SK-N-SH treated with all-trans-retinoic acid at 6 μM for 48 hours (cell line): ENCODE data around the gene EAPP.

Experiments
- ARNTL ChIP-seq: fragments of 450-650 bp; formaldehyde crosslinking; IDR thresholded peaks from 2 replicates; pipeline ENCODE4 v1.5.0; 2020; ENCODE audit warnings: low read depth, mild to moderate bottlenecking, moderate library complexity, borderline replicate concordance
- CREB5 ChIP-seq: fragments of 250-450 bp; sonication (Bioruptor Pico); IDR thresholded peaks from 2 replicates; pipeline ENCODE4 v1.5.1; 2020; ENCODE audit warnings: low read depth, mild to moderate bottlenecking, moderate library complexity
- OSR1 ChIP-seq: fragments of 250-450 bp; sonication (Bioruptor Pico); IDR thresholded peaks from 2 replicates; pipeline ENCODE4 v1.8.0; 2022; ENCODE audit warnings: moderate library complexity, mild to moderate bottlenecking, inconsistent platforms
- RARB ChIP-seq: fragments of 250-450 bp; sonication (Bioruptor Pico); IDR thresholded peaks from 2 replicates; pipeline ENCODE4 v1.8.0; 2021; ENCODE audit warnings: mild to moderate bottlenecking, moderate library complexity
- TCF4 ChIP-seq: fragments of 250-450 bp; sonication (Bioruptor Pico); IDR thresholded peaks from 2 replicates; pipeline ENCODE4 v1.8.0; 2021; ENCODE audit warnings: mild to moderate bottlenecking, moderate library complexity, borderline replicate concordance
- TF ChIP-seq, protein P1 (sequence below): fragments of 250-450 bp; sonication (Bioruptor Pico); IDR thresholded peaks from 2 replicates; pipeline ENCODE4 v1.5.0; 2020; ENCODE audit warnings: mild to moderate bottlenecking, moderate library complexity
- TF ChIP-seq, protein P2 (sequence below): fragments of 250-450 bp; sonication (Bioruptor Pico); IDR thresholded peaks from 2 replicates; pipeline ENCODE4 v1.8.0; 2020; ENCODE audit warnings: mild to moderate bottlenecking, moderate library complexity, borderline replicate concordance

GRCh38 chr14:34538871-34539406, 562 bp downstream of the EAPP start:
- TF ChIP-seq, protein P1, sequence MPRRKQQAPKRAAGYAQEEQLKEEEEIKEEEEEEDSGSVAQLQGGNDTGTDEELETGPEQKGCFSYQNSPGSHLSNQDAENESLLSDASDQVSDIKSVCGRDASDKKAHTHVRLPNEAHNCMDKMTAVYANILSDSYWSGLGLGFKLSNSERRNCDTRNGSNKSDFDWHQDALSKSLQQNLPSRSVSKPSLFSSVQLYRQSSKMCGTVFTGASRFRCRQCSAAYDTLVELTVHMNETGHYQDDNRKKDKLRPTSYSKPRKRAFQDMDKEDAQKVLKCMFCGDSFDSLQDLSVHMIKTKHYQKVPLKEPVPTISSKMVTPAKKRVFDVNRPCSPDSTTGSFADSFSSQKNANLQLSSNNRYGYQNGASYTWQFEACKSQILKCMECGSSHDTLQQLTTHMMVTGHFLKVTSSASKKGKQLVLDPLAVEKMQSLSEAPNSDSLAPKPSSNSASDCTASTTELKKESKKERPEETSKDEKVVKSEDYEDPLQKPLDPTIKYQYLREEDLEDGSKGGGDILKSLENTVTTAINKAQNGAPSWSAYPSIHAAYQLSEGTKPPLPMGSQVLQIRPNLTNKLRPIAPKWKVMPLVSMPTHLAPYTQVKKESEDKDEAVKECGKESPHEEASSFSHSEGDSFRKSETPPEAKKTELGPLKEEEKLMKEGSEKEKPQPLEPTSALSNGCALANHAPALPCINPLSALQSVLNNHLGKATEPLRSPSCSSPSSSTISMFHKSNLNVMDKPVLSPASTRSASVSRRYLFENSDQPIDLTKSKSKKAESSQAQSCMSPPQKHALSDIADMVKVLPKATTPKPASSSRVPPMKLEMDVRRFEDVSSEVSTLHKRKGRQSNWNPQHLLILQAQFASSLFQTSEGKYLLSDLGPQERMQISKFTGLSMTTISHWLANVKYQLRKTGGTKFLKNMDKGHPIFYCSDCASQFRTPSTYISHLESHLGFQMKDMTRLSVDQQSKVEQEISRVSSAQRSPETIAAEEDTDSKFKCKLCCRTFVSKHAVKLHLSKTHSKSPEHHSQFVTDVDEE (CRISPR knock-in tag): no peak
- no peak for TF ChIP-seq CREB5
- TF ChIP-seq, protein P2, sequence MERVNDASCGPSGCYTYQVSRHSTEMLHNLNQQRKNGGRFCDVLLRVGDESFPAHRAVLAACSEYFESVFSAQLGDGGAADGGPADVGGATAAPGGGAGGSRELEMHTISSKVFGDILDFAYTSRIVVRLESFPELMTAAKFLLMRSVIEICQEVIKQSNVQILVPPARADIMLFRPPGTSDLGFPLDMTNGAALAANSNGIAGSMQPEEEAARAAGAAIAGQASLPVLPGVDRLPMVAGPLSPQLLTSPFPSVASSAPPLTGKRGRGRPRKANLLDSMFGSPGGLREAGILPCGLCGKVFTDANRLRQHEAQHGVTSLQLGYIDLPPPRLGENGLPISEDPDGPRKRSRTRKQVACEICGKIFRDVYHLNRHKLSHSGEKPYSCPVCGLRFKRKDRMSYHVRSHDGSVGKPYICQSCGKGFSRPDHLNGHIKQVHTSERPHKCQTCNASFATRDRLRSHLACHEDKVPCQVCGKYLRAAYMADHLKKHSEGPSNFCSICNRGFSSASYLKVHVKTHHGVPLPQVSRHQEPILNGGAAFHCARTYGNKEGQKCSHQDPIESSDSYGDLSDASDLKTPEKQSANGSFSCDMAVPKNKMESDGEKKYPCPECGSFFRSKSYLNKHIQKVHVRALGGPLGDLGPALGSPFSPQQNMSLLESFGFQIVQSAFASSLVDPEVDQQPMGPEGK (CRISPR knock-in tag): no peak
- no peak for TF ChIP-seq RARB (CRISPR knock-in tag)
- TF ChIP-seq TCF4 (CRISPR knock-in tag): no peak
- no peak for TF ChIP-seq ARNTL (CRISPR knock-in tag)
- TF ChIP-seq OSR1 (CRISPR knock-in tag): no peak
